HEK293T (cell line): Measurements from ENCODE around the gene KASH5.

Experiments
- BHLHE40 ChIP-seq: fragments of 450-650 bp; IDR thresholded peaks from 2 replicates; pipeline ENCODE4 v1.6.1; 2016; ENCODE audit warnings: mild to moderate bottlenecking, moderate library complexity, borderline replicate concordance
- ELF4 ChIP-seq: fragments of 450-650 bp; IDR thresholded peaks from 2 replicates; pipeline ENCODE4 v1.6.1; 2017; ENCODE audit warnings: antibody characterized with exemption
- FOXK2 ChIP-seq: fragments of 450-650 bp; IDR thresholded peaks from 2 replicates; pipeline ENCODE4 v1.6.1; 2016; ENCODE audit warnings: mild to moderate bottlenecking
- SUZ12 ChIP-seq: fragments of 450-650 bp; IDR thresholded peaks from 2 replicates; pipeline ENCODE4 v1.6.1; 2016; ENCODE audit warnings: mild to moderate bottlenecking
- TF ChIP-seq, protein P1 (sequence below): fragments of 450-650 bp; IDR thresholded peaks from 2 replicates; pipeline ENCODE4 v1.6.1; 2016

GRCh38 chr19:49465371-49465770 lies 77.3 kb downstream of the KASH5 start:
- no peak for TF ChIP-seq SUZ12
- no peak for TF ChIP-seq BHLHE40
- no peak for TF ChIP-seq ELF4
- TF ChIP-seq, protein P1, sequence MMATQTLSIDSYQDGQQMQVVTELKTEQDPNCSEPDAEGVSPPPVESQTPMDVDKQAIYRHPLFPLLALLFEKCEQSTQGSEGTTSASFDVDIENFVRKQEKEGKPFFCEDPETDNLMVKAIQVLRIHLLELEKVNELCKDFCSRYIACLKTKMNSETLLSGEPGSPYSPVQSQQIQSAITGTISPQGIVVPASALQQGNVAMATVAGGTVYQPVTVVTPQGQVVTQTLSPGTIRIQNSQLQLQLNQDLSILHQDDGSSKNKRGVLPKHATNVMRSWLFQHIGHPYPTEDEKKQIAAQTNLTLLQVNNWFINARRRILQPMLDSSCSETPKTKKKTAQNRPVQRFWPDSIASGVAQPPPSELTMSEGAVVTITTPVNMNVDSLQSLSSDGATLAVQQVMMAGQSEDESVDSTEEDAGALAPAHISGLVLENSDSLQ: no peak
- no peak for TF ChIP-seq FOXK2
